Measurements from ENCODE around the gene SUOX.
"Not testable (repeated sequence)": the region's sequence is repeated elsewhere in the genome, so short reads cannot be mapped to it uniquely, and the experiment has no call there.

SUOX gene

GRCh38 chr12:55996715-55997534 lies at the start of gene SUOX:
Gene SUOX, plus strand, starts transcription at chr12:55997276. Its CDS starts 4,946 bp downstream, at chr12:56002222.
- DNase-seq (ENCODE audit: low read depth, low spot score): peak; percentile 98

DNA sequence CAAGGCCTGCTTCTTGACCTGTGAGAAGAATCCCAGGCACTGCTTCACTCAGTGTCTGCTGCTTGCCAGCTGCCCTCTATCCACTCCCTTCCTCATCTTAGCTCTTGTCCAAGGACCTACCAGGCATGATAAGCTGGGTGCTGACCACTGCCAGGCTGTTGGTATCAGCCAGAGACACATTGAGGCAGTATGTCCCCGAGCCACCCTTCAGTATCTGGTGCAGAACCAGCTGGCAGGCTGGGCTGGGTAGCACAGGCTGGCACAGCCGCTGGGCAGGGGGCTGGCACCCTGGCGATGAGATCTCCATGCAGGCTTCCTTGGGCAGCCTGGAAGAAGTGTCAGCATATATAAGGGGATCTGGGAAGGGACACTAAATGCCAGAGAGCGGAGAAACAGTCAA lies 41.7 kb upstream of the SUOX start:
- DNase-seq (ENCODE audit: low read depth, low spot score): no peak

- DNase-seq (ENCODE audit: low read depth, low spot score): peak; percentile 76
These were observed 41.1 kb upstream of the SUOX start for GRCh38 chr12:55955800-55956508.

DNA sequence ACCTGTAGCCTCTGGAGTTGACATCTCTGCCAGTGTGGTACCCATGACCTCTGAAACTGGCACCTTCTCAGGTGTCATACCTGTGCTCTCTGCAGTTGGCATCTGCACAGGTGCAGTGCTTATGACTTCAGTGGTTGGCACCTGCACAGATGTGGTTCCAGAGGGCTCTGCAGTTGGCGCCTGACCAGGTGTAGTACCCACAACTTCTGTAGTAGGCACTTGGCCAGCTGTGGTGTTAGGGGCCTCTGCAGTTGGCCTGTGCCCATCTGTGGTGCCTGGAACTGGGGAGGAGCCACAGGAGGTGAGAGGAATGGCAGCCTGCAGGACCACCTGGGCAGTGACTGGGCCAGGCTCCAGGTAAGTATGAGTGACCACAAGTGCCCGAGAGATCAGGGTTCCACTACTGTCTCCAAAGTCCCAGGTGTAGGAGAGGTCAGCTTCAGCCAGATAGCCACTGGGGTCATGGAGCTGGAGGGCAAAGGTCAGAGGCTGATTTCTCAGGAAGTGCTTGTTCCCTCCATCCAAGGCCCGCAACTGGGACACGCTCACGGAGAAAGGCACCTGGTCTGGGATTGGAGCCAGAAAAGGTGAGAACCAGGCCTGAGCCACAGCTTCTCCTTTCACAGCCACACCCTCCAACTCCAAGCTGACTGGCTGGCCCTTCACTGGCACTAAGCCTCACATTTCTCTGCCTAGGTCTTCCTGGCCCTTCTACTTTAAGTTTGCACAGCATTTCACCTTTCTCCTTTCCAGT lies 39.8 kb upstream of the SUOX start:
- DNase-seq (ENCODE audit: low read depth, low spot score): no peak

DNA sequence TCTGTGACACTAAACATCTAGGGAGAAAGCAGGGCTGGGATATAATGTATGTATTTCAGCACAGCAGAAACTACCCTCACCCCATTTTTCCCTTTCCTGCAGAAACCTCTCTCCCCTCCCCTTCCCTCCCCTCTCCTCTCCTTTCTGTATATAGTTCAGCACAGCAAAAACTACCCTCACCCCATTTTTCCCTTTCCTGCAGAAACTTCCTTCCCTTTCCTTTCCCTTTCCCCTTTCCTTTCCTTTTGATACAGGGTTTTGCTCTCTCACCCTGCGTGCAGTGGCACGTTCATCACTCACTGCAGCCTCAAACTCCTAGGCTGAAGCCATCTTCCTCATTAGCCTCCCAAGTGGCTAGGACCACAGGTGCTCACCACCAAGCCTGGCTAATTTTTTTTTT lies 33.3 kb upstream of the SUOX start:
- DNase-seq (ENCODE audit: low read depth, low spot score): no peak

- no peak for DNase-seq (ENCODE audit: low read depth, low spot score)
These were observed 31.8 kb upstream of the SUOX start for GRCh38 chr12:55965240-55965639.

- no peak for DNase-seq (ENCODE audit: low read depth, low spot score)
These were observed 31.1 kb upstream of the SUOX start, which contains the start of gene PMEL for GRCh38 chr12:55965941-55966407. Gene PMEL, minus strand, starts transcription at chr12:55966042. Its CDS starts 31 bp downstream, at chr12:55966011.

- DNase-seq (ENCODE audit: low read depth, low spot score): peak; percentile 92
These were observed 30.4 kb upstream of the SUOX start, which contains the start of gene CDK2 for GRCh38 chr12:55966408-55967281. Gene CDK2, plus strand, starts transcription at chr12:55966830. Its CDS starts 179 bp downstream, at chr12:55967009.

GRCh38 chr12:55969356-55969755 lies 27.7 kb upstream of the SUOX start:
- DNase-seq (ENCODE audit: low read depth, low spot score): no peak

DNA sequence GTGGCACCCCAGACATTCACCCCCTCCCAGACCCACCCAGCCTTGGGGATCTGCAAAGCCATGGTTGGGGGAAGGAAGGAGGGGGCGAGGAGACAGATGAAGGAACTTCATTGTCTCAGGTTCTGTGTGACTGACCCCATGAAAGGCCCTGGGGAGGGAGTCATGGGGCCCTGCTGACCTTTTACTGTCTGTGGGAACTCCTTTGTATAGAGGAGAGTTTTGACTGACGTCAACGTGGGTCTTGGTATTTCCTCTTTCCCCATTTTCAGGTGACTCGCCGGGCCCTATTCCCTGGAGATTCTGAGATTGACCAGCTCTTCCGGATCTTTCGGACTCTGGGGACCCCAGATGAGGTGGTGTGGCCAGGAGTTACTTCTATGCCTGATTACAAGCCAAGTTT lies 26.3 kb upstream of the SUOX start:
- no peak for DNase-seq (ENCODE audit: low read depth, low spot score)

GRCh38 chr12:55972042-55972441 lies 25.0 kb upstream of the SUOX start:
- peak; percentile 56 for DNase-seq (ENCODE audit: low read depth, low spot score)

- no peak for DNase-seq (ENCODE audit: low read depth, low spot score)
These were observed 24.6 kb upstream of the SUOX start for GRCh38 chr12:55972456-55972855.

- DNase-seq (ENCODE audit: low read depth, low spot score): no peak
These were observed 24.0 kb upstream of the SUOX start for GRCh38 chr12:55972911-55973598.

DNA sequence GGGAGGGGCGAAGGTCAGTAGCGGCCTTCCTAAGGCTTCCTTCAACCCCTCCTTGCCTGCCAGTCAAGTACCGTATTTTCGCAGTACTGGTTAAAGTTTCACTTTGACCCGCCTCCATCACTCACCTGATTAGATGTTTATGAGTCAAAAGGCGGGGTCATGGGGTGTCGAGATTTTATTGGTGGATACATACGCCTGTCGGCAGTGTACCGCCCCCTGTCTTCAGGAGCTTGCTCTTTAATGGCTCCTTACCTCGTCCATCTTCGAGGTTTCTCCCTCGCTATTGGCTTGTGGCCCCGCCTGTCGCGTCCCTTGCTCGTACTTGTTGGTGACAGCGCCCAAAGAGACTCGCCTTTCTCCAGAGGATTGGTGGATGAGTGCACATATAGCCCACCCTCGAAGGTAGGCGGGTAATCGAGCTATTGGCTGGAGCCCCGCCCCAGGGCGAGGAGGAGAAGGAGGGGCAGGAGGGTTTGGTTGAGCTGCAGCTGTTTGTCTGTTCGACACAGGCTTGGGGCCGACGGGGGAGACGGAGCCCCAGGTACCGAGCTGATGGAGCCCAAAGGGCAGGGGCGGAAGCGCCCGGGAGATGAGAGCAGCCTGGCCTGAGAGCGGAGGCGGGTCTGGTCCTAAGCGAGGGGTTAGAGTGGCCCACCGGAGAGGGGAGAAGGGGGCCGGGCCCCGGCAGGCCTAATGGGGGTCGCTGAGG lies 23.3 kb upstream of the SUOX start, which contains the start of gene RAB5B:
Gene RAB5B, plus strand, starts transcription at position 480 of the 709 bp plus-strand sequence. CDS start 12,883 bp downstream, outside the sequence.
- DNase-seq (ENCODE audit: low read depth, low spot score): peak; percentile 100

DNA sequence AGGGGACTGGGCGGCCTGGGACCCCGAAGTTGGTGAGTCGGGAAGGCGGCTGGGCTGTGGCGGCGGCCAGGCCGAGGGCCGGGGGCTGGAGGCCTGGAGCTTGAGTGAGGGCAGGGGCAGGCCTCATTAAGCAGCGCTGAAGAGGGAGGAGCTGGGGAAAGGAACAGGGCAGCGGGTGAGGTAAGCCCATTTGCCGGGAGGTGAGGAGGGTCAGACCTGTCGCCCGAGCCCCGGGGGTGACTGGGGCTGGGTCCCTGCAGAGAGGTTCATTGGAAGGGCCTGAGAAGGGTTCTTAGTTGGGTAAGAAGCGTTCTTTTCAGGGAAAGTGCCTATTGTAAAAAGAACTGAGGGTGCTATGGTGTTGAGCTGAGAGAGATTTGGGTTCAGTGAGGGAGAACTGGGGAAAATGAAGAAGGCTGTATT lies 22.8 kb upstream of the SUOX start:
- peak; percentile 75 for DNase-seq (ENCODE audit: low read depth, low spot score)

- no peak for DNase-seq (ENCODE audit: low read depth, low spot score)
These were observed 18.7 kb upstream of the SUOX start for GRCh38 chr12:55978393-55978792.

DNA sequence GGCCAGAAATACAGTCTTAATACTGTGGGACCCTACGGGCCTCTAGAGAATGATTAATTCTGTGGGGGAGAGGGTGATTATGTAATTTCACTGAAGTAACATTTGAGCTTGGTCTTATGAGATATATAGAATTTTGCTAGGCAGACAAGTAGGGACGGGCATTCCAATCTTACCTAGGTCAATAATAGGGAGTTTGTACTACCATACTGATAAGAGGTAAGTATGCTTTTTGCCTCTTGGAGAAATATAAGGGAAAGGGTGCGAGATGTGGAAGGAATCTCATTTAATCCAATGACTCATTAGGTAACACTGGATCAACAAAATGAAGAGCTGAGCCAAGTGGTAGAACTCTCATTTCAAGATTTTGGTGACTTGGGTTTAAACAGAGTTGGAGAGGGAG lies 18.0 kb upstream of the SUOX start:
- no peak for DNase-seq (ENCODE audit: low read depth, low spot score)

DNA sequence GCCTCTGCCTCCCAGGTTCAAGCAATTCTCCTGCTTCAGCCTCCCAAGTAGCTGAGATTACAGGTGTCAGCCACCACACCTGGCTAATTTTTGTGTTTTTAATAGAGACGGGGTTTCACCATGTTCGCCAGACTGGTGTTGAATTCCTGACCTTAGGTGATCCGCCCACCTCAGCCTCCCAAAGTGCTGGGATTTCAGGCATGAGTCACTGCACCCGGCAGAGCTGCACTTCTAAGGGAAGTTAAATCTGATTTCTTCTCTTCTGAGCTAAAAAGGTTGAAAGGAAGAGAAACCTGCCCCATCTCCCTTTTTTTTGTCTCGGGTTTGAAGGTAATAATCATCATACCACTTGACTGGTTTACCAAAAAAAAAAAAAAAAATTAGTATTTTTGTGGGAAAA lies 15.2 kb upstream of the SUOX start:
- DNase-seq (ENCODE audit: low read depth, low spot score): not testable (repeated sequence)

- no peak for DNase-seq (ENCODE audit: low read depth, low spot score)
These were observed 14.6 kb upstream of the SUOX start for GRCh38 chr12:55982319-55982936.

All from astrocyte of the hippocampus (primary cell).